Neural progenitor cell (in vitro differentiated cells): ENCODE measurements around the gene PARVA. TPM values are rescaled to one million over a fixed set of nuclear protein-coding genes. Genes with fewer than 3 reads are reported as not detected.
A peak's percentile ranks its signal among the peaks of the same experiment; 100 is the strongest.

Source experiments
- DNase-seq: peaks from one replicate; pipeline ENCODE4 v3.0.0-alpha.2; 2016; ENCODE audit warnings: low spot score
- H2AFZ ChIP-seq: fragments of 200-600 bp; sonication (generic); replicated peaks from 2 replicates; pipeline ENCODE4 v1.6.1; 2016; ENCODE audit warnings: antibody characterized with exemption
- H3F3A ChIP-seq: fragments of 200-600 bp; sonication (generic); 2 replicates; pipeline ENCODE4 v1.6.1; 2016; ENCODE audit warnings: antibody characterized with exemption, low read depth
- H3K27ac ChIP-seq: fragments of 200-600 bp; sonication (generic); 2 replicates; pipeline ENCODE4 v1.5.1; 2016; ENCODE audit warnings: mild to moderate bottlenecking
- H3K27me3 ChIP-seq: fragments of 200-600 bp; sonication (generic); 2 replicates; pipeline ENCODE4 v1.6.1; 2016; ENCODE audit warnings: mild to moderate bottlenecking, moderate library complexity
- H3K36me3 ChIP-seq: fragments of 200-600 bp; sonication (generic); 2 replicates; pipeline ENCODE4 v1.5.1; 2016
- H3K4me1 ChIP-seq: fragments of 200-600 bp; sonication (generic); 2 replicates; pipeline ENCODE4 v1.6.1; 2016; ENCODE audit warnings: mixed run types
- H3K4me2 ChIP-seq: fragments of 200-600 bp; sonication (generic); 2 replicates; pipeline ENCODE4 v1.6.1; 2016
- H3K4me3 ChIP-seq: fragments of 200-600 bp; sonication (generic); 2 replicates; pipeline ENCODE4 v1.5.1; 2016
- H3K79me2 ChIP-seq: fragments of 200-600 bp; sonication (generic); 2 replicates; pipeline ENCODE4 v1.6.1; 2016; ENCODE audit warnings: low read depth
- H3K9ac ChIP-seq: fragments of 200-600 bp; sonication (generic); 2 replicates; pipeline ENCODE4 v1.6.1; 2016
- H3K9me3 ChIP-seq: fragments of 200-600 bp; sonication (generic); 2 replicates; pipeline ENCODE4 v1.5.1; 2016; ENCODE audit warnings: low read depth
- H4K20me1 ChIP-seq: fragments of 200-600 bp; sonication (generic); 2 replicates; pipeline ENCODE4 v1.6.1; 2016; ENCODE audit warnings: low read depth
- H3K27ac Mint-ChIP-seq: 3 replicates; pipeline ENCODE4 v1.8.0; 2021; ENCODE audit warnings: mixed read lengths
- H3K27me3 Mint-ChIP-seq: 2 replicates; pipeline ENCODE4 v1.8.0; 2022; ENCODE audit warnings: low read depth, mild to moderate bottlenecking, inconsistent platforms, moderate library complexity, mixed read lengths; ENCODE audit not compliant: insufficient read depth
- H3K36me3 Mint-ChIP-seq: 3 replicates; pipeline ENCODE4 v1.8.0; 2021; ENCODE audit warnings: mixed read lengths
- H3K4me1 Mint-ChIP-seq: 3 replicates; pipeline ENCODE4 v1.8.0; 2021; ENCODE audit warnings: mixed read lengths
- H3K4me3 Mint-ChIP-seq: 3 replicates; pipeline ENCODE4 v1.8.0; 2021; ENCODE audit warnings: mild to moderate bottlenecking, moderate library complexity, mixed read lengths
- H3K9me3 Mint-ChIP-seq: 3 replicates; pipeline ENCODE4 v1.8.0; 2020; ENCODE audit warnings: mixed read lengths
- CTCF ChIP-seq: fragments of 200-600 bp; sonication (generic); IDR thresholded peaks from 2 replicates; pipeline ENCODE4 v1.5.1; 2017; ENCODE audit warnings: antibody characterized with exemption, mild to moderate bottlenecking
- EZH2 ChIP-seq: fragments of 200-600 bp; sonication (generic); IDR thresholded peaks from 2 replicates; pipeline ENCODE4 v1.6.1; 2017; ENCODE audit warnings: antibody characterized with exemption, mild to moderate bottlenecking, moderate library complexity
- EZH2phosphoT487 ChIP-seq: fragments of 200-600 bp; sonication (generic); IDR thresholded peaks from 2 replicates; pipeline ENCODE4 v1.6.1; 2017; ENCODE audit warnings: antibody characterized with exemption
- total RNA-seq: library from RNA; depleted of rRNA; stranded (reverse); fragments of >200 nt; gene quantifications from 2 replicates; pipeline ENCODE4 v1.2.3, GENCODE V29; 2015; ENCODE audit warnings: low replicate concordance

Gene PARVA
- total RNA-seq, 1 donor from 2014 or later: 15.3 TPM

- H4K20me1 ChIP-seq: no peaks in the 10 kb centered on the region
- peaks cover 6% of the 10 kb centered on the region for H3K4me1 ChIP-seq
- H3K36me3 ChIP-seq: no peaks in the 10 kb centered on the region
- H3K9ac ChIP-seq: no peak overlapping the region
- H3K9me3 Mint-ChIP-seq: no peaks in the 10 kb centered on the region
- no peaks in the 10 kb centered on the region for H3F3A ChIP-seq
- H3K9me3 ChIP-seq: no peaks in the 10 kb centered on the region
- H3K27ac ChIP-seq: no peak overlapping the region
- H3K4me3 Mint-ChIP-seq: no peak overlapping the region
- no peak overlapping the region for H2AFZ ChIP-seq
- H3K4me1 Mint-ChIP-seq: peaks cover 6% of the 10 kb centered on the region
- H3K36me3 Mint-ChIP-seq: peaks cover 4% of the 10 kb centered on the region
- H3K4me2 ChIP-seq: no peak overlapping the region
- H3K27me3 ChIP-seq: no peaks in the 10 kb centered on the region
- H3K79me2 ChIP-seq: no peaks in the 10 kb centered on the region
- peaks cover 2% of the 10 kb centered on the region for H3K27me3 Mint-ChIP-seq
- TF ChIP-seq EZH2 (no peak), EZH2phosphoT487 (no peak), CTCF (no peak)
- no peak overlapping the region for H3K27ac Mint-ChIP-seq
- H3K4me3 ChIP-seq: no peak overlapping the region
- no peak for DNase-seq
Observed at GRCh38 chr11:12512132-12512531, 134.8 kb downstream of the PARVA start.

- TF ChIP-seq EZH2 (no peak), CTCF (no peak)
- Mint-ChIP-seq H3K27me3 (peaks cover 2% of the 10 kb centered on the region), H3K36me3 (peaks cover 4% of the 10 kb centered on the region)
Observed at GRCh38 chr11:12512826-12513395, 135.5 kb downstream of the PARVA start.

GRCh38 chr11:12516387-12517105 lies 139.2 kb downstream of the PARVA start:
- H3K4me1 Mint-ChIP-seq: peaks cover 12% of the 10 kb centered on the region
- H3K27me3 Mint-ChIP-seq: peaks cover 2% of the 10 kb centered on the region
- no peak overlapping the region for H3K9ac ChIP-seq
- no peaks in the 10 kb centered on the region for H3K4me1 ChIP-seq
- H3K36me3 Mint-ChIP-seq: no peaks in the 10 kb centered on the region
- H3K4me3 ChIP-seq: no peak overlapping the region
- no peak overlapping the region for H3K4me2 ChIP-seq
- H3K9me3 ChIP-seq: no peaks in the 10 kb centered on the region
- H3K9me3 Mint-ChIP-seq: no peaks in the 10 kb centered on the region
- H2AFZ ChIP-seq: no peak overlapping the region
- no peaks in the 10 kb centered on the region for H3K79me2 ChIP-seq
- no peaks in the 10 kb centered on the region for H3F3A ChIP-seq
- no peak overlapping the region for H3K4me3 Mint-ChIP-seq
- H4K20me1 ChIP-seq: no peaks in the 10 kb centered on the region
- no peak for TF ChIP-seq EZH2phosphoT487
- TF ChIP-seq EZH2: no peak
- no peak for TF ChIP-seq CTCF
- H3K36me3 ChIP-seq: no peaks in the 10 kb centered on the region
- H3K27ac ChIP-seq: no peak overlapping the region
- H3K27ac Mint-ChIP-seq: peak overlapping the region; percentile 33
- H3K27me3 ChIP-seq: no peaks in the 10 kb centered on the region
- DNase-seq: no peak

More at GRCh38 chr11:12512826-12513395, 135.5 kb downstream of the PARVA start:
- Histone ChIP-seq H3K4me2 (no peak overlapping the region), H3K36me3 (no peaks in the 10 kb centered on the region), H4K20me1 (no peaks in the 10 kb centered on the region), H3K9ac (no peak overlapping the region), H3K4me1 (peaks cover 6% of the 10 kb centered on the region), H3K27ac (no peak overlapping the region), H2AFZ (no peak overlapping the region), H3K27me3 (no peaks in the 10 kb centered on the region), H3K79me2 (no peaks in the 10 kb centered on the region), H3F3A (no peaks in the 10 kb centered on the region), H3K9me3 (no peaks in the 10 kb centered on the region), H3K4me3 (no peak overlapping the region)
- Mint-ChIP-seq H3K9me3 (no peaks in the 10 kb centered on the region), H3K4me1 (peaks cover 6% of the 10 kb centered on the region), H3K4me3 (no peak overlapping the region), H3K27ac (no peak overlapping the region)
- peak; percentile 15 for DNase-seq
